Right atrium auricular region (tissue), 2 donors: ENCODE data around the gene ZBTB49. TPM values are rescaled to one million over a fixed set of nuclear protein-coding genes. Genes with fewer than 3 reads are reported as not detected.

Experiments used
- DNase-seq: peaks from one replicate; pipeline ENCODE4 v3.0.0-alpha.2; 2019; ENCODE audit warnings: low spot score
- H3K27ac ChIP-seq, 2 donors: fragments of 200-600 bp; sonication (generic); 1 replicate in 1 of 2; 2 replicates in 1 of 2; pipeline ENCODE4 v1.5.1; 2016 to 2019
- H3K27me3 ChIP-seq, 2 donors: fragments of 200-600 bp; sonication (generic); one replicate each; pipeline versions ENCODE4 v1.5.1 to v1.6.0; 2017 to 2019
- H3K36me3 ChIP-seq: fragments of 200-600 bp; sonication (generic); one replicate; pipeline ENCODE4 v1.5.1; 2016
- H3K4me1 ChIP-seq, 2 donors: fragments of 200-600 bp; sonication (generic); one replicate each; pipeline versions ENCODE4 v1.5.1 to v1.6.0; 2017 to 2019
- H3K4me3 ChIP-seq, 2 donors: fragments of 200-600 bp; sonication (generic); 1 replicate in 1 of 2; 2 replicates in 1 of 2; pipeline ENCODE4 v1.5.1; 2017 to 2019; ENCODE audit warnings: mild to moderate bottlenecking in 1 of 2, moderate library complexity in 1 of 2
- H3K9me3 ChIP-seq, 2 donors: fragments of 200-600 bp; sonication (generic); one replicate each; pipeline ENCODE4 v1.5.1; 2019
- total RNA-seq, 2 donors: library from RNA; depleted of rRNA; stranded (reverse); fragments of >200 nt; gene quantifications; one replicate each; pipeline ENCODE4 v1.1.0, GENCODE V29; 2016
- TF ChIP-seq, protein P1 (sequence below), 2 donors: fragments of 200-600 bp; sonication (generic); IDR thresholded peaks; one replicate each; pipeline ENCODE4 v1.5.1; 2019; ENCODE audit warnings: antibody characterized with exemption in 2 of 2

The ZBTB49 gene
- total RNA-seq, 2 donors from 2014 or later: 4.7 to 12.9 TPM

DNA sequence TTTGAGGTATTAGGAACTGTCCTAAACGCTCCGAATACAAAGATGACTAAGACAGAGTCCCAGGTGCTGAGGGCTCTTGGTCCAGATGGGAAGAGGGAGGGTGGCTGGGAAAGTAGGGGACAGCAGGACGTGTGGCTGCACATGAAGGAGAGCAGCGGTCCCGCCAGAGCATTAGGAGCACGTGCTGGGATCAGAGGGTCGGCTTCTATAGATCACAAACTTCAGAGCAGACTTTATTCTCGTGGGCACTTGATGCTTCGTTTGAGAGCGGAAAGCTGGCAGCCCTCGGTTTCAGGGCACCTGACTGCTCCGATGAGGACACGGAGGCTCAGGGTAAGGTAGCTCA lies 26.1 kb downstream of the ZBTB49 start:
- DNase-seq: no peak
- TF ChIP-seq, protein P1, sequence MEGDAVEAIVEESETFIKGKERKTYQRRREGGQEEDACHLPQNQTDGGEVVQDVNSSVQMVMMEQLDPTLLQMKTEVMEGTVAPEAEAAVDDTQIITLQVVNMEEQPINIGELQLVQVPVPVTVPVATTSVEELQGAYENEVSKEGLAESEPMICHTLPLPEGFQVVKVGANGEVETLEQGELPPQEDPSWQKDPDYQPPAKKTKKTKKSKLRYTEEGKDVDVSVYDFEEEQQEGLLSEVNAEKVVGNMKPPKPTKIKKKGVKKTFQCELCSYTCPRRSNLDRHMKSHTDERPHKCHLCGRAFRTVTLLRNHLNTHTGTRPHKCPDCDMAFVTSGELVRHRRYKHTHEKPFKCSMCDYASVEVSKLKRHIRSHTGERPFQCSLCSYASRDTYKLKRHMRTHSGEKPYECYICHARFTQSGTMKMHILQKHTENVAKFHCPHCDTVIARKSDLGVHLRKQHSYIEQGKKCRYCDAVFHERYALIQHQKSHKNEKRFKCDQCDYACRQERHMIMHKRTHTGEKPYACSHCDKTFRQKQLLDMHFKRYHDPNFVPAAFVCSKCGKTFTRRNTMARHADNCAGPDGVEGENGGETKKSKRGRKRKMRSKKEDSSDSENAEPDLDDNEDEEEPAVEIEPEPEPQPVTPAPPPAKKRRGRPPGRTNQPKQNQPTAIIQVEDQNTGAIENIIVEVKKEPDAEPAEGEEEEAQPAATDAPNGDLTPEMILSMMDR (IDR thresholded peaks at IDR 0.05): no peak
- H3K4me1 ChIP-seq: no peaks in the 10 kb centered on the region
- no peaks in the 10 kb centered on the region for H3K9me3 ChIP-seq
- H3K4me3 ChIP-seq: no peak overlapping the region
- H3K27ac ChIP-seq: no peak overlapping the region
- peaks cover 47% of the 10 kb centered on the region for H3K36me3 ChIP-seq
- H3K27me3 ChIP-seq: no peaks in the 10 kb centered on the region

DNA sequence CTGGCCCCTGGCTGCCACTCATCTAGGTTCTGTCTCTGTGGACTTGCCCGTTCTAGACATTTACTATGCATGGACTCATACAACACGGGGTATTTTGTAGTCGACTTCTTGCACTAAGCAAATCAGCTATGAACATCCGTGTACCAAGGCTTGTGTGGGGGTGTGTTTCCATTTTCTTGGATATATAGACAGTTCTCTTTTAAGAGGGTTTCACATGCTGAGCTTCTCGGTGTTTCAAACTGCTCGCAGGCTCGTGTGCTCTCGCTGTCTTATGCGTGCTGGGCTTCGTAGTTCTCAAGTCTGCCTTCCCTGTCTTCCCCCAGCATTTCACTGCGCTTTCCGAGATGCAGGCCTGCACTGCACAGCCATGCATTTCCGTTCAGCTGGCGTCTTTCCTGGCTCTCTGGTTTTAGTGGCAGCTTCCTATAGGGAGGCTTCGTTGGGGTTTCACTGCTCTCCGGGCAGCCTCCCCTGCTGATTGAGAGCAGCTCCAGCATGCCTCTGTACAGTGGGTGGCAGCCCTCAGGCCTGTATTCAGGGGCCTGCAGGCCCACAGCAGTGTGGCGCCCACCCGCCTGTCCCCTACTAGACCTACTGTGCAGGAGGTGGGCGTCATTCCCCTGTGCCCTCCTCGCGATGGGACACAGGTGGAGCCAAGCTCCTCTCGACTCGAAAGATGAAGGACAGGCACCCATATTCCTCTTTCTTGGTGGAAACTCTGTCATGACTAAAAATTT lies 27.6 kb downstream of the ZBTB49 start:
- no peak overlapping the region for H3K27ac ChIP-seq
- peaks cover 60% of the 10 kb centered on the region for H3K36me3 ChIP-seq
- no peak overlapping the region for H3K4me3 ChIP-seq
- no peaks in the 10 kb centered on the region for H3K4me1 ChIP-seq
- H3K9me3 ChIP-seq: no peaks in the 10 kb centered on the region
- TF ChIP-seq, protein P1 (IDR thresholded peaks at IDR 0.05): no peak
- no peaks in the 10 kb centered on the region for H3K27me3 ChIP-seq
- no peak for DNase-seq

DNA sequence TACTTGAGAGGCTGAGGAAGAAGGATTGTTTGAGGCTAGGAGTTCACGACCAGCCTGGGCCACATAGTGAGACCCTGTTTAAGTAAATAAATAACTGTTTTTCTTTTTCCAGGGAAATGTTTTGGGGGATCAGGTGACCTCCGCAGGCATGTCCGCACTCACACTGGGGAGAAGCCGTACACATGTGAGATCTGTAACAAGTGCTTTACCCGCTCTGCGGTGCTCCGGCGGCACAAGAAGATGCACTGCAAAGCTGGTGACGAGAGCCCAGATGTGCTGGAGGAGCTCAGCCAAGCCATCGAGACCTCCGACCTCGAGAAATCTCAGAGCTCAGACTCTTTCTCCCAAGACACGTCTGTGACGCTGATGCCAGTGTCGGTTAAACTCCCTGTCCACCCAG lies 30.5 kb downstream of the ZBTB49 start:
- Histone ChIP-seq H3K27me3 (no peaks in the 10 kb centered on the region), H3K27ac (no peak overlapping the region), H3K4me3 (no peak overlapping the region), H3K9me3 (no peaks in the 10 kb centered on the region), H3K36me3 (peaks cover 46% of the 10 kb centered on the region), H3K4me1 (no peaks in the 10 kb centered on the region)
- DNase-seq: no peak
- TF ChIP-seq, protein P1 (IDR thresholded peaks at IDR 0.05): no peak

- Histone ChIP-seq H3K9me3 (no peaks in the 10 kb centered on the region), H3K4me3 (no peak overlapping the region), H3K4me1 (no peaks in the 10 kb centered on the region), H3K27ac (no peak overlapping the region), H3K36me3 (peaks cover 40% of the 10 kb centered on the region), H3K27me3 (no peaks in the 10 kb centered on the region)
- no peak for DNase-seq
- TF ChIP-seq, protein P1 (IDR thresholded peaks at IDR 0.05): no peak
Measured at GRCh38 chr4:4320951-4321714, 31.1 kb downstream of the ZBTB49 start.

GRCh38 chr4:4321951-4322688 lies 32.1 kb downstream of the ZBTB49 start:
- Histone ChIP-seq H3K4me3 (no peak overlapping the region), H3K27ac (no peak overlapping the region), H3K36me3 (peaks cover 31% of the 10 kb centered on the region), H3K4me1 (no peaks in the 10 kb centered on the region), H3K27me3 (no peaks in the 10 kb centered on the region), H3K9me3 (no peaks in the 10 kb centered on the region)
- TF ChIP-seq, protein P1 (IDR thresholded peaks at IDR 0.05): no peak
- no peak for DNase-seq
